ENCODE results near the gene SLC28A1.

SLC28A1 gene

DNA sequence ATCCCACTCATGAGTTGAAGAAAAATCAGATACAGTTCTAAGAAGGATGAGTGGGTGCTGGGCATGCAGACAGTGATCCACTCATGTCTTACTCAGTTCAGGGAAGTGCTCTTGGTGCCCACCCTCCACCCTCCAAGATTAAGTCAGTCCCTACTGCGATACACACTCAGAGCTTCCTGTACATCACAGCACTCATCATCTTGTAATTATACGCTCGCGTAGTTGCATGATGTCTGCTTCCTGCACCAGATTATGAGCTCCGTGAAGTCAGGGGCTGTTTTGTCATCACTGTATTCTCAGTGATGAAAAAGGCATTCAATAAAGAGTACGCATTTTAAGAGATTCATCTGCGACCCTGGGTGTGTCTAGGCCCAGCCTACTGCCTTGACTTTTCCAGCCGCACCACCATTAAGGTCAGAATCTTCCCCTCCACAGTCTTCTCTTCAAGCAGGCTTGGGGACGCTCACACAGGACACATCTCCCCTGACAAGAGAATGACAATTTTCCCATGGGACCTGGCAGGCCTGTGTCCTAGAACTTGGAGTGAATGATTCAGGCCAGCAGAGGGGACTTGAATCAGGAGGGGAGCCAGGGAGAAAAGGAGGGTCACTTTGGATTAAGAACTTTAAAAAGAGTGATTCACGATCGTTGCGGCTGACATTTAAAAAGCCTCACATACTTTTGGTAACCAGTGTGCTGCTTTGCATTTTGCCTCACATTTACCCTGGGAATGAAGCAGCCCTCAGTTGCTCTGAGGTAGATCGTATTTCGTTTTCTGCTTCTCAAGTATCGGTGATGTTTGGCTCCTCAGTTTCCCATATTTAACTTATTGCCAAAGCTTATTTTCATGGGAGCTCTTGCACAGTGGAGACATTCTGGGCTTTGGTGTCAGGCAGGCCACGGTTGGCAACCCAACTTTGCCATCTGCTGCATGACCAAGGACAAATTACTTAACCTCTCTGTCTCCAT is 89.3 kb downstream of the SLC28A1 start:
- no peak overlapping the region for H3K4me3 ChIP-seq (ENCODE audit: insufficient read depth, low read length, poor library complexity, severe bottlenecking)
- no peaks in the 10 kb centered on the region for H3K9me2 ChIP-seq (replicated peaks; ENCODE audit: insufficient read depth, low read length)
- no peaks in the 10 kb centered on the region for H3F3A ChIP-seq (ENCODE audit: insufficient read depth)
- TF ChIP-seq, protein P1, sequence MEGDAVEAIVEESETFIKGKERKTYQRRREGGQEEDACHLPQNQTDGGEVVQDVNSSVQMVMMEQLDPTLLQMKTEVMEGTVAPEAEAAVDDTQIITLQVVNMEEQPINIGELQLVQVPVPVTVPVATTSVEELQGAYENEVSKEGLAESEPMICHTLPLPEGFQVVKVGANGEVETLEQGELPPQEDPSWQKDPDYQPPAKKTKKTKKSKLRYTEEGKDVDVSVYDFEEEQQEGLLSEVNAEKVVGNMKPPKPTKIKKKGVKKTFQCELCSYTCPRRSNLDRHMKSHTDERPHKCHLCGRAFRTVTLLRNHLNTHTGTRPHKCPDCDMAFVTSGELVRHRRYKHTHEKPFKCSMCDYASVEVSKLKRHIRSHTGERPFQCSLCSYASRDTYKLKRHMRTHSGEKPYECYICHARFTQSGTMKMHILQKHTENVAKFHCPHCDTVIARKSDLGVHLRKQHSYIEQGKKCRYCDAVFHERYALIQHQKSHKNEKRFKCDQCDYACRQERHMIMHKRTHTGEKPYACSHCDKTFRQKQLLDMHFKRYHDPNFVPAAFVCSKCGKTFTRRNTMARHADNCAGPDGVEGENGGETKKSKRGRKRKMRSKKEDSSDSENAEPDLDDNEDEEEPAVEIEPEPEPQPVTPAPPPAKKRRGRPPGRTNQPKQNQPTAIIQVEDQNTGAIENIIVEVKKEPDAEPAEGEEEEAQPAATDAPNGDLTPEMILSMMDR (IDR thresholded peaks at IDR 0.05; ENCODE audit: insufficient read depth, low read length, poor library complexity, severe bottlenecking), result no peak
- TF ChIP-seq EZH2phosphoT487 (conservative IDR thresholded peaks at IDR 0.05; ENCODE audit: low read length), result no peak
- H3K27ac ChIP-seq (ENCODE audit: low read depth, low read length), result no peak overlapping the region
- H2AFZ ChIP-seq (ENCODE audit: low read depth, low read length, severe bottlenecking), result no peak overlapping the region
- H3K36me3 ChIP-seq (ENCODE audit: low read length), result no peaks in the 10 kb centered on the region
- H3K9me3 ChIP-seq (ENCODE audit: insufficient read depth, low read length), result no peaks in the 10 kb centered on the region
- no peak overlapping the region for H3K4me2 ChIP-seq (ENCODE audit: low read depth, low read length, poor library complexity, severe bottlenecking)
- no peak overlapping the region for H3K9ac ChIP-seq (ENCODE audit: low read length)
- H3K27me3 ChIP-seq (ENCODE audit: low read length), result no peaks in the 10 kb centered on the region
- H3K79me2 ChIP-seq (ENCODE audit: insufficient read depth, low read length), result no peaks in the 10 kb centered on the region
- no peaks in the 10 kb centered on the region for H4K20me1 ChIP-seq (ENCODE audit: low read depth, low read length)

DNA sequence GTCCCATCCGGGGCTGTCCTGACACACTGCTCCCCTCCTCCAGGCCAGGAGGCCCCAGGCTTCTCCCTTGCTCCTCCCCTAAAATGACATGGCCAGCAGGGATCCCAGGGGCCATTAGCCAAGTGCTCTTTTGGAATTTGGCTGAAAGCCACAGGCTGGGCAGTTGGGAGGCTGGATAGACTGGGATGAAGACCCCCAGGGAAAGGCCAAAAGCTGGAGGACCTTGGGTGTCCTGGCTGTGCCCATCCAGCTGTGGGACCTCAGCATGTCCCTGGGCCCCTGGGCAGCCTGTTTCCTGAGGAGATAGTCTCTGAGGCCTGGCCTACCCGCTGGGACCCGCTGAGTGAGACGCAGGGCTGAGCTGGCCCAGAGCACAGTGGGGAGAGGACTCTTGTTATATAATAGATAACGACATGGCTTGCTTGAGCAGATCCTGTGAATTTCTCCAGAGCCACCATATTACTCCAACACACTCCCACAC is 91.4 kb downstream of the SLC28A1 start:
- no peak overlapping the region for H3K4me2 ChIP-seq (ENCODE audit: low read depth, low read length, poor library complexity, severe bottlenecking)
- TF ChIP-seq, protein P1 (IDR thresholded peaks at IDR 0.05; ENCODE audit: insufficient read depth, low read length, poor library complexity, severe bottlenecking), result no peak
- TF ChIP-seq EZH2phosphoT487 (conservative IDR thresholded peaks at IDR 0.05; ENCODE audit: low read length), result no peak
- H3K9ac ChIP-seq (ENCODE audit: low read length), result no peak overlapping the region
- H3K79me2 ChIP-seq (ENCODE audit: insufficient read depth, low read length), result no peaks in the 10 kb centered on the region
- H3K27me3 ChIP-seq (ENCODE audit: low read length), result no peaks in the 10 kb centered on the region
- H3K36me3 ChIP-seq (ENCODE audit: low read length), result no peaks in the 10 kb centered on the region
- H4K20me1 ChIP-seq (ENCODE audit: low read depth, low read length), result no peaks in the 10 kb centered on the region
- H3K27ac ChIP-seq (ENCODE audit: low read depth, low read length), result no peak overlapping the region
- H3F3A ChIP-seq (ENCODE audit: insufficient read depth), result no peaks in the 10 kb centered on the region
- H3K9me2 ChIP-seq (replicated peaks; ENCODE audit: insufficient read depth, low read length), result no peaks in the 10 kb centered on the region
- H2AFZ ChIP-seq (ENCODE audit: low read depth, low read length, severe bottlenecking), result no peak overlapping the region
- H3K9me3 ChIP-seq (ENCODE audit: insufficient read depth, low read length), result no peaks in the 10 kb centered on the region
- no peak overlapping the region for H3K4me3 ChIP-seq (ENCODE audit: insufficient read depth, low read length, poor library complexity, severe bottlenecking)

- Histone ChIP-seq H3F3A (ENCODE audit: insufficient read depth) (no peaks in the 10 kb centered on the region), H3K4me2 (ENCODE audit: low read depth, low read length, poor library complexity, severe bottlenecking) (no peak overlapping the region), H3K36me3 (ENCODE audit: low read length) (no peaks in the 10 kb centered on the region), H3K79me2 (ENCODE audit: insufficient read depth, low read length) (no peaks in the 10 kb centered on the region), H3K4me3 (ENCODE audit: insufficient read depth, low read length, poor library complexity, severe bottlenecking) (no peak overlapping the region), H3K27ac (ENCODE audit: low read depth, low read length) (no peak overlapping the region), H2AFZ (ENCODE audit: low read depth, low read length, severe bottlenecking) (no peak overlapping the region), H3K9ac (ENCODE audit: low read length) (no peak overlapping the region), H3K9me2 (replicated peaks; ENCODE audit: insufficient read depth, low read length) (no peaks in the 10 kb centered on the region), H3K27me3 (ENCODE audit: low read length) (no peaks in the 10 kb centered on the region), H3K9me3 (ENCODE audit: insufficient read depth, low read length) (no peaks in the 10 kb centered on the region), H4K20me1 (ENCODE audit: low read depth, low read length) (no peaks in the 10 kb centered on the region)
- TF ChIP-seq, protein P1 (IDR thresholded peaks at IDR 0.05; ENCODE audit: insufficient read depth, low read length, poor library complexity, severe bottlenecking), result no peak
- no peak for TF ChIP-seq EZH2phosphoT487 (conservative IDR thresholded peaks at IDR 0.05; ENCODE audit: low read length)
Observed at GRCh38 chr15:84976746-84977345, 92.4 kb downstream of the SLC28A1 start.

All from SU-DHL-6 (cell line).